Stimulated activated CD8-positive, alpha-beta memory T cell treated with anti-CD3 and anti-CD28 coated beads, Interleukin-4, amount 100 ng/mL, for 48 hours (primary cell): ENCODE measurements around the gene AAR2.

ENCODE experiments used
- DNase-seq: peaks from one replicate; pipeline ENCODE4 v3.0.0-alpha.2; 2020

The AAR2 gene

DNA sequence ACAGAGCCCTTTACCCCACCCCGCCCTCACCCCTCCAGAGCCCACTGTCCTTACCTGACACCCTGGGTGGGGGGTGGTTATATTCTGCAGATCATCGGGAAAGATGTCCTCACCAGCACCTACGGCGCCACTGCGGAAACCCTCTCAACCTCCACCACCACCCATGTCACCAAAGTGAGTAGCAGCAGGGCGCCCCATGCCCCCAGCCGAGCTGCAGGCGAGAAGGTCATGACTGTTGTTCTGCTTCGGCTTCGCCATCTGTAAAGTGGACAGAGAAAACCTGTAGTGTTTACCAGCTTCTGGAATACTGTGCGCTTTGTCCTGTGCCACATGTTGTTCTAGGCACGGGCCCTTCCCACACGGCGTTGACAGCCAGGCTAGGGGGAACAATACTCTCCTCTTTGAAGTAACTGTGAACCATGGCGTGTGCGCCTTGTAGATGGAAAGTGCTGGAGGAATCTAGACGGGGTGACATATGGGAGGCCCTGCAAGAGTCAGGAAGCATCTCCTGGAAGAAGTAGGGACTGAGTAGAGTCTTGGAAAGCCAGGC lies 16.5 kb upstream of the AAR2 start:
- no peak for DNase-seq

DNA sequence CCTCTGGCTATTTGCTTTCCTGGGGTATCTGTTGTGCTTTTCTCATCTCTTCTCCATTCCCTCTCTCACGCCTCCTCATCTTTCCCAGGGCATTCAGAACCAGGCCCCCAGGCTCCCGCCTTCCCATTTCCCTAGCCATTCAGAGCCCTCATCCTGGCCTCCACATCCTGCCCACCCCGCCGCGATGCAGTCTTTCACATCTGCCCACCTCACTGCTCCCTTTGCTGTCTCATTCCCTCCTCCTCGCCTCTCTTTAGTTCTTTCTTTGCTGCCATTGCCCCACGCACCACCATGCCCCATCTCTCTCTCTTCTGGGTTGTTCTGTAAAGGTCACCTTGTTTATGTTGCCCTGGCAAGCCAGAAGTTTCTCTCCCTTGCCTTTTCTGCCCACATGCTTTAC lies 10.6 kb upstream of the AAR2 start:
- DNase-seq = no peak

- no peak for DNase-seq
Measured at GRCh38 chr20:36228770-36229169, 7.5 kb upstream of the AAR2 start.

DNA sequence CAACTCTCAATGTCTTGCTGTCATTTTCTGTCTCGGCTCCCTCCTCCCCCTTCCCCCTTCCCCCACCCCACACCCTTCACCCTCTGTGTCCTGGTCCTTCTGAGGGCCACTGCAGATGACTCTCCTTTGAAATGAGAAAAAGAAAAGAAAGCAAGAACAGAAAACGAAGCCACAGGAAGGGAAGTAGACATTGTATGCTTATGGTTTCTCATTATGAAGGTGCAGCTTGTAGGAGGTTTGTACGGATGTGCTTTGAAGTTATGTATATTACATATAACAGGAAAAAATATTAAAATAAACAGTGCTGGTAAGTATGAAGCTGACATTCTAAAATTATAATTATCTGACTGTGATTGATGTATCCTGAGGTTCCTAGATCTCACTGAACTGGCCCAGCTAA lies 6.3 kb upstream of the AAR2 start:
- DNase-seq = no peak

DNA sequence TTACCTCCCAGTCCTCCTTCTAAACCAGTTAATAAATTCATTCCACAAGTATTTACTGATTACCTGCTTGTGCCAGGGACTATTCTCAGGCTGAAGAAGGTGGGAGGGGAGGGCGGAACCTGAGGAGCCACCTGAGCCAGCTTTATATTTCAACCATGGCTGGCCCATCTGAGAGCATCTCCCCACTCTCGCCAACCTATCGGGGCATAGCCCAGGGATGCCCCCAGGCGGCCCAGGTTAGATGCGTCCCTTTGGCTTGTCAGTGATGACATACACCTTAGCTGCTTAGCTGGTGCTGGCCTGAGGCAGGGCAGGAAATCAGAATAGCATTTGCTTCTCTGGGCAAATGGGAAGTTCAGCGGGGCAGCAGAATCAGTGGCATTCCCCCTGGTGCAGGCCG lies 4.9 kb upstream of the AAR2 start:
- DNase-seq = no peak

GRCh38 chr20:36234771-36235320 lies 1.4 kb upstream of the AAR2 start:
- no peak for DNase-seq

DNA sequence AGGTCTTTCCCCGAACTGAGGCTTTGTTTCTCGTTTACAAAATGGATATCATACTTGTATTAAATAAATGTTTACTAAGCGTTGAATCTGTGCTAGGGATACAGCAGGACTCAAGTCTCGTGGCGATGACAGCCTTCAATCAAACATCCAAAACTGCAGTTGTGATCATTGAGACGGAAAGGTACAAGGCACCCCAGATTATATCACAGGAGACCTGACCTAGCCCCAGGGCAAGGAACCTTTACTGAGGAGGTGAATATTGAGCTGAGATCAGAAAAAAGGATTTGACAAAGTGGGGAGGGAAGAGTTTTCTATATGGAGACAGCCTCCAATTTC lies 476 bp downstream of the AAR2 start:
- DNase-seq = no peak

GRCh38 chr20:36237477-36237876 lies 1.2 kb downstream of the AAR2 start:
- no peak for DNase-seq

GRCh38 chr20:36238153-36238552 lies 1.9 kb downstream of the AAR2 start:
- no peak for DNase-seq

- no peak for DNase-seq
Measured at GRCh38 chr20:36238760-36239159, 2.5 kb downstream of the AAR2 start.

- no peak for DNase-seq
Measured at GRCh38 chr20:36240076-36240475, 3.8 kb downstream of the AAR2 start.

- no peak for DNase-seq
Measured at GRCh38 chr20:36241678-36242077, 5.4 kb downstream of the AAR2 start.

- DNase-seq = no peak
Measured at GRCh38 chr20:36243726-36244125, 7.4 kb downstream of the AAR2 start.

GRCh38 chr20:36246401-36246800 lies 10.1 kb downstream of the AAR2 start:
- no peak for DNase-seq

DNA sequence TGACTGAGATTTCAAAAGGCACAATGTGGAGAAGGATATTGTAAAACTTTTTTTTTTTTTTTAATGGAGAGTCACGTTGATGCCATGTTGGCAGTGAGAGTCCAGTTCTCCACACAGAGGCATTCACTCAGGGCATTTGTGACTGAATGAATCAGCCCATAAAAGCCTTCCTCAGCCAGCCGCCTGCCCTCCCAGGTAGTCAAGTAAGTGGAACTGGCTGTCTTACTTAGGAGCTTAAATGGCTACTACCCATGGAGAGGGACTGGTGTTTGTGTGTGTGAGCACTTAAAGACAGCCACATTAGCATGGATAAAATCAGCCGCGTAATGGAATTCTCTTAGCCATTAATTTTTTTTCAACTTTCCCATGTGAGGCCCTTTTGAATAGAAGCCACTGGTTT lies 12.6 kb downstream of the AAR2 start:
- DNase-seq = no peak

DNA sequence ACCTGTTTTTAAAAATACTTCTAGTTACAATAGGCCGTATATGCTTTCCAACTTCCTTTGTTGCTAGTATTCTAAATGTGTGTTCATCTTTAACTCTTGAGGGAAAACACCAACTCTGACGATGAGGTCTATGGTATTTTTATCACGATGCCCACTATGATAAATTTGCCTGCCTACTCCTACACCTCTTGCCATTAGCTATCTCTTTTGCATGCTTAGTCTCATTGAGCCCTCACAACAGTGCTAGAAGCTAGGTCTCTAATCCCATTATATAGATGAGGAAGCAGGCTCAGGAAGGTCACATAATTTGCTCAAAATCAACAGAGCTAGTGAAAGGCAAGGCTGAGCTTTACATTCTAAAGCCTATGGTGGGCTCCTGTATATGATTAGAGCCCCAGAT lies 13.2 kb downstream of the AAR2 start:
- DNase-seq = no peak

- DNase-seq = no peak
Measured at GRCh38 chr20:36251426-36251825, 15.1 kb downstream of the AAR2 start.

GRCh38 chr20:36252511-36252910 lies 16.2 kb downstream of the AAR2 start:
- no peak for DNase-seq

DNA sequence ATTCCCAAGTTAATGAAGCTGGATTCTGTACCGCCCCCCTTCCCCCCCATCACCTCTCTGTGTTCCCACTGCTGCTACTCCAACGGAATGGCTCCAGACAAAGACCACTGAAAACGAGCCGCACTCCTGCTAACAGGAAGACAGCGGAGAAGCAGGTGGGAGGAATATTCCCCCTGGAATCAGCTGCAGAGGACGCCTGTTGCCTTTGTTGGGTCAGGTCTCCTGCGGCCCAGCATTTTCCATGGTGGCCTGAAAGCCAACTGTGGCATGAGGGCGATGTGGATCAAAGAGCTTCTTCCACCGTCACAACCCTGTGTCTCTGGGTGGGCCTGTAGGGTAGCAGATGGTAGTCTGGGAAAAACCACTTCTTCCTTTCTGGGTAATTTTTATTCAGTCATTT lies 16.8 kb downstream of the AAR2 start:
- DNase-seq = no peak

DNA sequence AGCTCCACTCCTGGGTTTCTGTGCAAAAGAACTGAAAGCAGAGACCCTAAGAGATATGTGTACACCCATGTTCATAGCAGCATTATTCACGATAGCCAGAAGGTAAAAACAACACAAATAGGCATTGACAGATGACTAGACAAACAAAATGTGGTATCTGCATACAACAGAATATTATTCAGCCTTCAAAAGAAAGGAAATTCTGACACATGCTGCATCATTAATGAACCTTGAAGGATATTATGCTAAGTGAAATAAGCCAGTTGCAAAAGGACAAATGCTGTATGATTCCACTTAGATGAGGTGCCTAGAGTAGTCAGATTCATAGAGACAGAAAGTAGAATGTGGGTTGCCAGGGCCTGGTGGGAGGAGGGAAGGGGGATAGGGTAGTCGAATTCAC lies 17.8 kb downstream of the AAR2 start:
- DNase-seq = no peak

DNA sequence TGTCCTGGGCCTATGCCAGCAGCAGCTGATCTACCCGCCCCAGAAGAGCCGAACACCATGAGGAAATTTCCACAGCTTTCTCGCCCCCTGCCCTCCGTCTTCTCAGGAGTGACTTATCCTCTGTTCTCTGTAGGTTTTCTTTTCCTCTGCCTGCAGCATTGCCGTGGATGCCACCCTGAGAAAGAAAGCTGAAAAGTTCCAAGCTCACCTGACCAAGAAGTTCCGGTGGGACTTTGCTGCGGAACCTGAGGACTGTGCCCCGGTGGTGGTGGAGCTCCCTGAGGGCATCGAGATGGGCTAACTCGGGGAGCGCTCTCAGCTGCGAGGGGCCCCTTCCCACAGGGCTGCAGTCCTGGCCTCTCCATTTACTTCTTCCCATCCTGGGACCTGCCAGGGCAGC lies 19.2 kb downstream of the AAR2 start:
- no peak for DNase-seq

DNA sequence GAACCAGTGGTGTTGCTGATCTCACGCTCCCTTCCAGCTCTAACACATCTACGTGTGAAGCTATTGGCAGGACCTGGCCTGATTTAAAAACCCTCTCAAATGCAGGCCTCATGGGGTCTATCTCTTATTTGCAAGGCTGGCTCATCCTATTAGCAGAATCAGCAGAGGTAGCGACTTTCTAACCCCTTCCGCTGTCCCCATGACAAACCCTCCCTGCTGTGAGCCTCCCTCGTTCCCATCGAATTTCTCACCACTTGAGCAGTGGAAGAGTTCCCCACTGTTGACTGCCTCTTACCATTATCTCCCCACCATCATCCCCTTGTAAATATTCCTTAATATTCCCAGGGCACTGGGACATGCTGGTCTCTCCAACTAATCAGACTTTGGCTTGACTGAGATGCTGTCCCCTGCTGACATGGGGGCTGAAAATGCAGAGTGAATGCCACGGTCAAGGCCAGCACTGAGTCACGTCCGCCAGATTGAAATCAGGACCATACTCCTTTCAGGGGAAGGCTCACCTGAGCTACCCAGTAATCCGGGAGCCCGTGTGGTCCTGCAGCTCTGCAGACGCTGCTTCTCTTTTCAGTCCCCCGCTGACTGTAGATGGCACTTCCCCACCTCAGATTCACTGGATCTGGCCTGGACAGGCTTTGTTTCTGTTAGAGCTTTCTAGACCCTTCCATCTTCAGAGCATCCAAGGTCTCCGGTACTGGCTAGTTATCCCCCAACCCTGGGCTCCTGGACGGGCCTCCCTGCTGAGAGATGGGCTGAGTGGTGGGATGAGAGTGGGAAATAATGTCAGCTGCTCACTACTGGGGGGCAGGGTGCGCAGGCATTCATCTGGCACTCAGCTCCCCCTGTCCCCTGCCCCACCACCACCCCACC lies 23.1 kb downstream of the AAR2 start:
- no peak for DNase-seq

DNA sequence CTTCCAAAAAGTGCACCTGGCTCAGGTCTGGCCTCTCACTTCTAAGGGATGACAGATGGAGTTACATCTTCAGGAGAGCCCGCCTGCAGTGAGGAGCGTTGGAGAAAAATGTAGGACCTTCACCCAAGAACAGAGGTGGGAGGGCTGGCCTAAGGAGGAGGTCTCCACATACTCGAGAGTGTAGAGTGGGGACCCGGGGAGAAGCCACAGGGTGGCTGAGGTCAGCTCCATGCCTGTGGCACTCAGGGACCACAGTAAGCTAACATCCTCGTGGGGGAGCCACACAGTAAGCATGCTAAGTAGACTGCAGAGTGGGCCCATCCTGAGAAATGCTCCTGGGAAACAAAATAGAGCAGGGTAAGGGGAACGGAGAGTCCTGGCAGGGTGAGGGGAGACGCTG lies 24.0 kb downstream of the AAR2 start:
- DNase-seq = no peak

GRCh38 chr20:36261389-36262105 lies 25.3 kb downstream of the AAR2 start:
- no peak for DNase-seq
